ENCODE results near the gene ZDHHC11B. TPM values are rescaled to one million over a fixed set of nuclear protein-coding genes. Genes with fewer than 3 reads are reported as not detected.

Gene ZDHHC11B
- total and polyA plus RNA-seq, 3 donors from 2014 or later = 3.0 to 9.0 (median 4.6) TPM

- no peak for DNase-seq
- 72 to 96% methylated on average over 12 to 53 of the region's 53 CpGs for WGBS, 2 donors
- no peaks in the 10 kb centered on the region for H3K9me3 ChIP-seq
- no peak overlapping the region for H3K27ac ChIP-seq
- H3K4me3 ChIP-seq = peak overlapping the region in 1 of 2 donors; percentile 42
- H3K4me1 ChIP-seq = no peaks in the 10 kb centered on the region
- intact Hi-C loops (cut with DNase I; ENCODE audit: low total_unique reads) = no loop called here
- no peaks in the 10 kb centered on the region for H3K36me3 ChIP-seq (ENCODE audit: low read depth, missing control alignments)
- TF ChIP-seq POLR2A (IDR thresholded peaks at IDR 0.05) (no peak), CTCF (IDR thresholded peaks at IDR 0.05) (no peak)
- no peaks in the 10 kb centered on the region for H3K27me3 ChIP-seq
Measured at GRCh38 chr5:661891-662750, 122.4 kb downstream of the ZDHHC11B start.

GRCh38 chr5:660491-661030 lies 124.0 kb downstream of the ZDHHC11B start:
- Histone ChIP-seq H3K27me3 (no peaks in the 10 kb centered on the region), H3K4me1 (no peaks in the 10 kb centered on the region), H3K36me3 (ENCODE audit: low read depth, missing control alignments) (no peaks in the 10 kb centered on the region), H3K27ac (no peak overlapping the region), H3K4me3 (no peak overlapping the region), H3K9me3 (no peaks in the 10 kb centered on the region)
- WGBS, 2 donors = 96% methylated on average over 11 of the region's 11 CpGs
- no peak for DNase-seq
- intact Hi-C loops (cut with DNase I; ENCODE audit: low total_unique reads) = no loop called here
- TF ChIP-seq CTCF (IDR thresholded peaks at IDR 0.05) (no peak), POLR2A (IDR thresholded peaks at IDR 0.05) (no peak)

Other genes with a start within 250 kb of the ZDHHC11B start
- gene CEP72, start 172.4 kb downstream of the ZDHHC11B start, total RNA-seq = 10 to 100 TPM; 19.8 to 31.2 TPM
- 18.5 TPM for gene CEP72, start 172.4 kb downstream of the ZDHHC11B start, polyA plus RNA-seq (ENCODE audit: insufficient read depth, low read depth, low replicate concordance)
- 1 to 10 TPM; 2.9 to 5.7 TPM for gene TPPP, start 91.4 kb downstream of the ZDHHC11B start, total RNA-seq
- 3.8 TPM for gene TPPP, start 91.4 kb downstream of the ZDHHC11B start, polyA plus RNA-seq (ENCODE audit: insufficient read depth, low read depth, low replicate concordance)
- 10 to 100 TPM; 37.2 to 39.7 TPM for gene ZDHHC11, start 66.3 kb upstream of the ZDHHC11B start, total RNA-seq
- gene ZDHHC11, start 66.3 kb upstream of the ZDHHC11B start, polyA plus RNA-seq (ENCODE audit: insufficient read depth, low read depth, low replicate concordance) = 22.9 TPM
- gene BRD9, start 108.1 kb upstream of the ZDHHC11B start, total RNA-seq = 100 to 1,000 TPM in 1 of 2 donors, 10 to 100 TPM in 1; 68.6 to 101 TPM
- 51.5 TPM for gene BRD9, start 108.1 kb upstream of the ZDHHC11B start, polyA plus RNA-seq (ENCODE audit: insufficient read depth, low read depth, low replicate concordance)
- gene TRIP13, start 108.2 kb upstream of the ZDHHC11B start, total RNA-seq = 10 to 100 TPM; 34.3 to 49.1 TPM
- 71.6 TPM for gene TRIP13, start 108.2 kb upstream of the ZDHHC11B start, polyA plus RNA-seq (ENCODE audit: insufficient read depth, low read depth, low replicate concordance)
- gene NKD2, start 224.1 kb upstream of the ZDHHC11B start, total RNA-seq = 10 to 100 TPM; 31.6 to 42.1 TPM
- 16.5 TPM for gene NKD2, start 224.1 kb upstream of the ZDHHC11B start, polyA plus RNA-seq (ENCODE audit: insufficient read depth, low read depth, low replicate concordance)